BE2C (cell line): Measurements from ENCODE around the gene F7.

Experiments used
- DNase-seq: peaks from one replicate; pipeline ENCODE4 v3.0.0-alpha.2; 2020
- H3K27me3 ChIP-seq: fragments of 250-450 bp; sonication (Bioruptor Pico); 2 replicates; pipeline ENCODE4 v1.5.1; 2020; ENCODE audit warnings: mild to moderate bottlenecking
- H3K36me3 ChIP-seq: fragments of 250-450 bp; sonication (Bioruptor Pico); 2 replicates; pipeline ENCODE4 v1.5.1; 2020; ENCODE audit warnings: mild to moderate bottlenecking
- H3K4me1 ChIP-seq: fragments of 250-450 bp; sonication (Bioruptor Pico); 2 replicates; pipeline ENCODE4 v1.5.1; 2020
- H3K4me3 ChIP-seq: 2 replicates; pipeline ENCODE4 v1.5.1; 2011; ENCODE audit warnings: low read depth, low read length
- H3K9me3 ChIP-seq: fragments of 250-450 bp; sonication (Bioruptor Pico); 2 replicates; pipeline ENCODE4 v1.5.1; 2020
- CTCF ChIP-seq: IDR thresholded peaks from 2 replicates; pipeline ENCODE4 v1.5.1; 2012; ENCODE audit warnings: mild to moderate bottlenecking, low read depth, low read length

Gene F7

GRCh38 chr13:113148407-113148806 is 42.8 kb downstream of the F7 start:
- H3K27me3 ChIP-seq, result no peaks in the 10 kb centered on the region

GRCh38 chr13:113148940-113149503 is 43.4 kb downstream of the F7 start:
- H3K9me3 ChIP-seq, result no peaks in the 10 kb centered on the region
- no peak for TF ChIP-seq CTCF
- peaks cover 5% of the 10 kb centered on the region for H3K4me1 ChIP-seq
- no peak for DNase-seq
- no peaks in the 10 kb centered on the region for H3K36me3 ChIP-seq
- no peak overlapping the region for H3K4me3 ChIP-seq
- H3K27me3 ChIP-seq, result no peaks in the 10 kb centered on the region

More at GRCh38 chr13:113148407-113148806, 42.8 kb downstream of the F7 start:
- H3K4me3 ChIP-seq, result no peak overlapping the region
- DNase-seq, result no peak
- peaks cover 2% of the 10 kb centered on the region for H3K4me1 ChIP-seq
- no peaks in the 10 kb centered on the region for H3K36me3 ChIP-seq
- H3K9me3 ChIP-seq, result no peaks in the 10 kb centered on the region
- TF ChIP-seq CTCF, result no peak

GRCh38 chr13:113149711-113150549 is 44.3 kb downstream of the F7 start:
- no peak for TF ChIP-seq CTCF
- Histone ChIP-seq H3K4me3 (no peak overlapping the region), H3K36me3 (no peaks in the 10 kb centered on the region), H3K9me3 (no peaks in the 10 kb centered on the region), H3K27me3 (no peaks in the 10 kb centered on the region), H3K4me1 (peaks cover 11% of the 10 kb centered on the region)
- DNase-seq, result no peak

- peaks cover 11% of the 10 kb centered on the region for H3K4me1 ChIP-seq
- no peaks in the 10 kb centered on the region for H3K36me3 ChIP-seq
- no peaks in the 10 kb centered on the region for H3K27me3 ChIP-seq
- TF ChIP-seq CTCF, result no peak
- DNase-seq, result no peak
- H3K9me3 ChIP-seq, result no peaks in the 10 kb centered on the region; the same call in 1 of the 2 replicates
- no peak overlapping the region for H3K4me3 ChIP-seq
Observed at GRCh38 chr13:113150550-113151365, 45.2 kb downstream of the F7 start.

- H3K36me3 ChIP-seq, result no peaks in the 10 kb centered on the region
- DNase-seq, result no peak
- H3K4me3 ChIP-seq, result no peak overlapping the region
- H3K9me3 ChIP-seq, result no peaks in the 10 kb centered on the region; the same call in 1 of the 2 replicates
- H3K27me3 ChIP-seq, result no peaks in the 10 kb centered on the region
- no peak for TF ChIP-seq CTCF
- peaks cover 11% of the 10 kb centered on the region for H3K4me1 ChIP-seq
Observed at GRCh38 chr13:113151745-113152690, 46.4 kb downstream of the F7 start.
